ENCODE measurements around the gene SDK1. TPM values are rescaled to one million over a fixed set of nuclear protein-coding genes. Genes with fewer than 3 reads are reported as not detected.

SDK1 gene
- total and polyA plus RNA-seq, 11 donors, result 2.2 to 5.8 (median 3.4) TPM

DNA sequence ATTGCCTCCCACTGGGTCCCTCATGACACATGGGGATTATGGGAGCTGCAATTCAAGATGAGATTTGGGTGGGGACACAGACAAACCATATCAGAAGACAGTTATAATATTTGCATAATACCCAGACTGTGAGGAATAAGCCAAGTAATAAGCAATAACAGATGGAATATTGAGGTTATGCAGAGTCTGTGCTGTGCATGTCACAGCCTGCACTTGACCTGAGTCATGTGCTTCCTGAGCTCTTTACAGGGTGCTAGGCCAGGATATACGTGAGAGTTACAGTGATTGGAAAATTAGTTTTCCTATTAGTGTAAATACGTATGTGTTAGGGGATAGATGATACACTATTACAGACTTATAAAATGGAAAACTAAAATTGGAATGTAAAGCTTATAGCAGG is 288.7 kb downstream of the SDK1 start:
- DNase-seq, result no peak
- H3K4me3 ChIP-seq, result no peak overlapping the region
- H3K36me3 ChIP-seq, result no peaks in the 10 kb centered on the region
- intact Hi-C loops (cut with DNase I), result loop anchor here in 1 of 10 donors (5.0 kb wide), 1 partner anchor 38 kb away; no protein-coding TSS in a partner anchor
- no peak for ATAC-seq
- H3K27me3 ChIP-seq, result no peaks in the 10 kb centered on the region
- TF ChIP-seq, protein P1, sequence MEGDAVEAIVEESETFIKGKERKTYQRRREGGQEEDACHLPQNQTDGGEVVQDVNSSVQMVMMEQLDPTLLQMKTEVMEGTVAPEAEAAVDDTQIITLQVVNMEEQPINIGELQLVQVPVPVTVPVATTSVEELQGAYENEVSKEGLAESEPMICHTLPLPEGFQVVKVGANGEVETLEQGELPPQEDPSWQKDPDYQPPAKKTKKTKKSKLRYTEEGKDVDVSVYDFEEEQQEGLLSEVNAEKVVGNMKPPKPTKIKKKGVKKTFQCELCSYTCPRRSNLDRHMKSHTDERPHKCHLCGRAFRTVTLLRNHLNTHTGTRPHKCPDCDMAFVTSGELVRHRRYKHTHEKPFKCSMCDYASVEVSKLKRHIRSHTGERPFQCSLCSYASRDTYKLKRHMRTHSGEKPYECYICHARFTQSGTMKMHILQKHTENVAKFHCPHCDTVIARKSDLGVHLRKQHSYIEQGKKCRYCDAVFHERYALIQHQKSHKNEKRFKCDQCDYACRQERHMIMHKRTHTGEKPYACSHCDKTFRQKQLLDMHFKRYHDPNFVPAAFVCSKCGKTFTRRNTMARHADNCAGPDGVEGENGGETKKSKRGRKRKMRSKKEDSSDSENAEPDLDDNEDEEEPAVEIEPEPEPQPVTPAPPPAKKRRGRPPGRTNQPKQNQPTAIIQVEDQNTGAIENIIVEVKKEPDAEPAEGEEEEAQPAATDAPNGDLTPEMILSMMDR (IDR thresholded peaks at IDR 0.05), result no peak
- TF ChIP-seq POLR2A (IDR thresholded peaks at IDR 0.05), result no peak
- H3K4me1 ChIP-seq, result no peaks in the 10 kb centered on the region
- H3K27ac ChIP-seq, result no peak overlapping the region
- WGBS, 4 donors, result 63 to 75% (median 66%) methylated on average over 2 of the region's 2 CpGs
- no peaks in the 10 kb centered on the region for H3K9me3 ChIP-seq

- intact Hi-C loops (cut with DNase I), result loop anchor here in 1 of 10 donors (5.0 kb wide), 1 partner anchor 36 kb away; no protein-coding TSS in a partner anchor
- TF ChIP-seq POLR2A (IDR thresholded peaks at IDR 0.05), result no peak
- TF ChIP-seq, protein P1 (IDR thresholded peaks at IDR 0.05), result no peak
- DNase-seq, result no peak
- H3K36me3 ChIP-seq, result no peaks in the 10 kb centered on the region
- WGBS, 4 donors, result 76 to 79% (median 78%) methylated on average over 4 of the region's 4 CpGs
- ATAC-seq, result no peak
- H3K9me3 ChIP-seq, result no peaks in the 10 kb centered on the region
- no peaks in the 10 kb centered on the region for H3K27me3 ChIP-seq
- H3K4me1 ChIP-seq, result no peaks in the 10 kb centered on the region
- no peak overlapping the region for H3K27ac ChIP-seq
- no peak overlapping the region for H3K4me3 ChIP-seq
These were observed 290.2 kb downstream of the SDK1 start for GRCh38 chr7:3591219-3591618.

GRCh38 chr7:3591944-3592343 is 290.9 kb downstream of the SDK1 start:
- ATAC-seq (no peak), DNase-seq (no peak)
- Histone ChIP-seq H3K27ac (no peak overlapping the region), H3K27me3 (no peaks in the 10 kb centered on the region), H3K9me3 (no peaks in the 10 kb centered on the region), H3K36me3 (no peaks in the 10 kb centered on the region), H3K4me1 (no peaks in the 10 kb centered on the region), H3K4me3 (no peak overlapping the region)
- TF ChIP-seq POLR2A (IDR thresholded peaks at IDR 0.05), result no peak
- TF ChIP-seq, protein P1 (IDR thresholded peaks at IDR 0.05), result no peak
- 75 to 86% (median 81%) methylated on average over 4 of the region's 4 CpGs for WGBS, 4 donors
- intact Hi-C loops (cut with DNase I), result loop anchor here in 1 of 10 donors (5.0 kb wide), 1 partner anchor 35 kb away; no protein-coding TSS in a partner anchor

DNA sequence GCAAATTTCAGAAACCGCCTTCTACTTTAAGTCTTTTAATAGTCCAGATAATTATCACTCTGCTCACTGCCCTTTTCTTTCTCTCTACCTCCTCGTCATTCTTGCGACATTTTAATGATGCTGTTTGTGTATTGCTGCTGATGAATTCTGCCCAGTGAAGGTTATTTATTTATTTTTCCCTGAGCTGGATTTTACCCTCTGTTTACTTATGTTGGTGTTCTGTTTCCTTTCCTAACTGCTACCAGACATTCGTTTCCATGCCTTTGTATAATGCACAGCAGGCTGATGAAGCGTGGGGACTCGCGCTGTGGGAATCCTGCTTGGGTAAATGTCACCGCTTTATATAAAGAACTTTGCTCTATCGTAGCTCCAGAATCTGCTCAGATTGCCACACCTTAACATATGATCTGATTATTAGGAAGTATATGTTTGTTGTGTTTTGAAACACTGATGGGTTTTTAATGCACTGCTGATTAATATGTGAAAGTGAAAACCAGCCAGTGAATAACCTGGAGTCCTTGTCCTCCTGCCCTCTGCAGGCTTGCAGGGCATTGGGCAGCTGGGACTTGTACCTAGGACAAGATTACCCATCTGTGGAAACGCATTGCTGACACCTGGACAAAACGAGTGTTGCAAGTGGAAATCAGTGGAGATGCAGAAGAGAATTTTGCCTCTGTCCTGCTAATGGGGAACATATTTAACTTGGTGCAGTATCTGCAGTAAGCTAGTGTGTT is 291.5 kb downstream of the SDK1 start:
- Histone ChIP-seq H3K36me3 (no peaks in the 10 kb centered on the region), H3K27ac (no peak overlapping the region), H3K27me3 (no peaks in the 10 kb centered on the region), H3K4me3 (no peak overlapping the region), H3K4me1 (no peaks in the 10 kb centered on the region), H3K9me3 (no peaks in the 10 kb centered on the region)
- TF ChIP-seq, protein P1 (IDR thresholded peaks at IDR 0.05), result no peak
- no peak for TF ChIP-seq POLR2A (IDR thresholded peaks at IDR 0.05)
- intact Hi-C loops (cut with DNase I), result loop anchor here in 1 of 10 donors (5.0 kb wide), 1 partner anchor 35 kb away; no protein-coding TSS in a partner anchor
- 68 to 78% (median 68%) methylated on average over 11 of the region's 11 CpGs for WGBS, 4 donors
- ATAC-seq (no peak), DNase-seq (no peak)
